ENCODE data around the gene MUC6.

DNA sequence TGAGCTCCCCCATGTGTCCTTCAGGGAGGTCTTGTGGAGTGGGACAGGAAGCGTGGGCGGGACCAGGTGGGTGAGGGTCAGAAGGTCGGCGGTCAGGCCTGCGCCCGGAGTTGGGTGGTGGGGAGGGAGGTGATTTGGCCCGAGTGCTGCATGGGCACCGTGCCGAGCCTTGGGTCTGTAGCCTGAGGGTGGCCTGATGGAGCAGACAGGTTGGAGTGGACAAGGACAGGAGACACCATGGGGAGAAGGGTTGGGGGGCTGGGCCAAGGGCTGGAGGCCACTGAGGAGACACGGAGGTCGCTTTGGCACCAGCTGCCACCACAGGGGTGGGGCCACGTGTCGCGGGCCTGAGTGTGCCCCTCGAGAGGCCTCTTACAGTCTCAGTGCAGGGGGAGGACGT, 57.7 kb downstream of the MUC6 start:
- TF ChIP-seq, protein P1, sequence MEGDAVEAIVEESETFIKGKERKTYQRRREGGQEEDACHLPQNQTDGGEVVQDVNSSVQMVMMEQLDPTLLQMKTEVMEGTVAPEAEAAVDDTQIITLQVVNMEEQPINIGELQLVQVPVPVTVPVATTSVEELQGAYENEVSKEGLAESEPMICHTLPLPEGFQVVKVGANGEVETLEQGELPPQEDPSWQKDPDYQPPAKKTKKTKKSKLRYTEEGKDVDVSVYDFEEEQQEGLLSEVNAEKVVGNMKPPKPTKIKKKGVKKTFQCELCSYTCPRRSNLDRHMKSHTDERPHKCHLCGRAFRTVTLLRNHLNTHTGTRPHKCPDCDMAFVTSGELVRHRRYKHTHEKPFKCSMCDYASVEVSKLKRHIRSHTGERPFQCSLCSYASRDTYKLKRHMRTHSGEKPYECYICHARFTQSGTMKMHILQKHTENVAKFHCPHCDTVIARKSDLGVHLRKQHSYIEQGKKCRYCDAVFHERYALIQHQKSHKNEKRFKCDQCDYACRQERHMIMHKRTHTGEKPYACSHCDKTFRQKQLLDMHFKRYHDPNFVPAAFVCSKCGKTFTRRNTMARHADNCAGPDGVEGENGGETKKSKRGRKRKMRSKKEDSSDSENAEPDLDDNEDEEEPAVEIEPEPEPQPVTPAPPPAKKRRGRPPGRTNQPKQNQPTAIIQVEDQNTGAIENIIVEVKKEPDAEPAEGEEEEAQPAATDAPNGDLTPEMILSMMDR (IDR thresholded peaks at IDR 0.05): no peak
- no peak for TF ChIP-seq POLR2A (IDR thresholded peaks at IDR 0.05)

All from testis (tissue), 2 donors.